Prostate gland (tissue), 2 donors: ENCODE measurements around the gene NCR3LG1.

Source experiments
- CTCF ChIP-seq, 4 experiments: fragments of 200-600 bp in 2 of 4; fragments of 450-650 bp in 2 of 4; sonication (generic) in 2 of 4; IDR thresholded peaks; 1 replicate in 3 of 4; 2 replicates in 1 of 4; pipeline ENCODE4 v1.5.1; 2016 to 2019; ENCODE audit warnings: antibody characterized with exemption in 4 of 4, mild to moderate bottlenecking in 2 of 4, moderate library complexity in 2 of 4
- POLR2AphosphoS5 ChIP-seq: sonication (generic); formaldehyde crosslinking; IDR thresholded peaks from one replicate; pipeline ENCODE4 v1.6.1; 2017; ENCODE audit warnings: antibody characterized with exemption

GRCh38 chr11:17394743-17395390 is 43.3 kb downstream of the NCR3LG1 start:
- TF ChIP-seq CTCF (IDR thresholded peaks at IDR 0.05) (no peak), POLR2AphosphoS5 (no peak)
